HL-60 (cell line): ENCODE data around the gene GUCY1A1.

Experiments
- CTCF ChIP-seq: IDR thresholded peaks from one replicate; pipeline ENCODE4 v1.5.1; 2011; ENCODE audit warnings: low read length, control low read depth, inconsistent platforms; ENCODE audit not compliant: insufficient read depth
- GABPA ChIP-seq: IDR thresholded peaks from 2 replicates; pipeline ENCODE4 v1.6.1; 2012; ENCODE audit warnings: low read depth
- POLR2AphosphoS5 ChIP-seq: IDR thresholded peaks from 2 replicates; pipeline ENCODE4 v1.6.1; 2012; ENCODE audit warnings: low read depth
- REST ChIP-seq: IDR thresholded peaks from 2 replicates; pipeline ENCODE4 v1.6.1; 2012; ENCODE audit warnings: low read depth; ENCODE audit not compliant: insufficient replicate concordance
- SPI1 ChIP-seq: IDR thresholded peaks from 2 replicates; pipeline ENCODE4 v1.6.1; 2012; ENCODE audit warnings: low read depth, mild to moderate bottlenecking, borderline replicate concordance

GRCh38 chr4:155768370-155768769 is 101.7 kb downstream of the GUCY1A1 start:
- no peak for TF ChIP-seq CTCF
- no peak for TF ChIP-seq POLR2AphosphoS5
- TF ChIP-seq SPI1: no peak
- TF ChIP-seq GABPA: no peak
- TF ChIP-seq REST: no peak
